CD4-positive, alpha-beta T cell treated with Interleukin-21 for 1 hour (primary cell): ENCODE data around the gene NFILZ.
A peak's percentile ranks its signal among the peaks of the same experiment; 100 is the strongest.

Source experiments
- DNase-seq: peaks from one replicate; pipeline ENCODE4 v3.0.0-alpha.2; 2020

NFILZ gene

GRCh38 chr19:8629996-8630683 lies at the start of gene NFILZ:
NFILZ (plus strand) TSS chr19:8630633; CDS start chr19:8676766, 46,133 bp downstream.
- DNase-seq: no peak

GRCh38 chr19:8580710-8581281 lies 49.6 kb upstream of the NFILZ start:
- peak; percentile 89 for DNase-seq

GRCh38 chr19:8584965-8585893 lies 45.2 kb upstream of the NFILZ start:
- no peak for DNase-seq

- peak; percentile 71 for DNase-seq
Observed at GRCh38 chr19:8585894-8586750, 44.3 kb upstream of the NFILZ start.

- DNase-seq: no peak
Observed at GRCh38 chr19:8589177-8589714, 41.2 kb upstream of the NFILZ start.

GRCh38 chr19:8592231-8593009 lies 38.0 kb upstream of the NFILZ start:
- peak; percentile 96 for DNase-seq

GRCh38 chr19:8593931-8594330 lies 36.5 kb upstream of the NFILZ start:
- DNase-seq: no peak

GRCh38 chr19:8595651-8596050 lies 34.8 kb upstream of the NFILZ start:
- DNase-seq: no peak

GRCh38 chr19:8596168-8596567 lies 34.3 kb upstream of the NFILZ start:
- no peak for DNase-seq

- no peak for DNase-seq
Observed at GRCh38 chr19:8600064-8600463, 30.4 kb upstream of the NFILZ start.

- DNase-seq: no peak
Observed at GRCh38 chr19:8600816-8601215, 29.6 kb upstream of the NFILZ start.

- DNase-seq: no peak
Observed at GRCh38 chr19:8601796-8602195, 28.6 kb upstream of the NFILZ start.

- DNase-seq: no peak
Observed at GRCh38 chr19:8605514-8605913, 24.9 kb upstream of the NFILZ start.

GRCh38 chr19:8607386-8607785 lies 23.0 kb upstream of the NFILZ start:
- DNase-seq: no peak

GRCh38 chr19:8608941-8609278 lies 21.5 kb upstream of the NFILZ start:
- no peak for DNase-seq

GRCh38 chr19:8609279-8610040 lies 21.0 kb upstream of the NFILZ start:
- DNase-seq: peak; percentile 24

GRCh38 chr19:8610041-8610935 lies 20.1 kb upstream of the NFILZ start, which contains the start of gene ADAMTS10:
ADAMTS10 (minus strand) TSS chr19:8610715; CDS start chr19:8605710, 5,005 bp downstream.
- DNase-seq: peak; percentile 54

- DNase-seq: no peak
Observed at GRCh38 chr19:8610936-8611300, 19.5 kb upstream of the NFILZ start.

GRCh38 chr19:8611391-8611876 lies 19.0 kb upstream of the NFILZ start:
- DNase-seq: peak; percentile 21
